NCI-H69 (cell line): Measurements from ENCODE around the gene ZFAND2B.
A peak's percentile ranks its signal among the peaks of the same experiment; 100 is the strongest.

Experiments used
- DNase-seq: peaks from one replicate; lab custom pipeline; 2025; lab: John Stamatoyannopoulos, UW

The ZFAND2B gene

GRCh38 chr2:219220652-219221402 is 14.2 kb downstream of the ZFAND2B start:
- no peak for DNase-seq

DNA sequence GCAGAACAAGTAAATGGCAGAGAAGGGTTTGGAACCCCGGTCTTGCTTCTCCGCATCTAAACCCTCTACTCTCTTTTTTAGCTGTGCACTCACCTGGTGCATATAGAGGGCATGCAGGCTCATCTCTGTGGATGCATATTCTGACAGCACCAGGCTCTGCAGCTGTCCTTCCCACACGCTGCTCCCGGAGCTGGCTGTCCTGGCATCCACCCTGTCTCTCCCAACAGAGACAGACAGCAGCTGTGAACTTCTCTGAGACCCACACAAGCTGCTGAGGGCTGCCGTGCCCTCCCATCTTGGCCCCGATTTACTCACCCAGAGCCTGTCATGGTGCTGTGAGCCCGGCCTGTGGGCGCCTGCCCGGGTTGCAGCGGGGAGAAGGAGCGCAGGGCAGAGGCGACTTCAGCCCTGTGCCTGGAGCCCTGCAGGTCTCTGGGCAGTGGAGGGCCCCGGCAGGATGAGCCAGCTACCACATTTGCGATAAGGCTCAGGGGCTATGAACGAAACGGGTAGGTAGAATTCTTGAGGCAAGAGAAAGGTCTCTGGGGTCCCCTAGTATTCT is 15.5 kb downstream of the ZFAND2B start:
- DNase-seq, result no peak

DNA sequence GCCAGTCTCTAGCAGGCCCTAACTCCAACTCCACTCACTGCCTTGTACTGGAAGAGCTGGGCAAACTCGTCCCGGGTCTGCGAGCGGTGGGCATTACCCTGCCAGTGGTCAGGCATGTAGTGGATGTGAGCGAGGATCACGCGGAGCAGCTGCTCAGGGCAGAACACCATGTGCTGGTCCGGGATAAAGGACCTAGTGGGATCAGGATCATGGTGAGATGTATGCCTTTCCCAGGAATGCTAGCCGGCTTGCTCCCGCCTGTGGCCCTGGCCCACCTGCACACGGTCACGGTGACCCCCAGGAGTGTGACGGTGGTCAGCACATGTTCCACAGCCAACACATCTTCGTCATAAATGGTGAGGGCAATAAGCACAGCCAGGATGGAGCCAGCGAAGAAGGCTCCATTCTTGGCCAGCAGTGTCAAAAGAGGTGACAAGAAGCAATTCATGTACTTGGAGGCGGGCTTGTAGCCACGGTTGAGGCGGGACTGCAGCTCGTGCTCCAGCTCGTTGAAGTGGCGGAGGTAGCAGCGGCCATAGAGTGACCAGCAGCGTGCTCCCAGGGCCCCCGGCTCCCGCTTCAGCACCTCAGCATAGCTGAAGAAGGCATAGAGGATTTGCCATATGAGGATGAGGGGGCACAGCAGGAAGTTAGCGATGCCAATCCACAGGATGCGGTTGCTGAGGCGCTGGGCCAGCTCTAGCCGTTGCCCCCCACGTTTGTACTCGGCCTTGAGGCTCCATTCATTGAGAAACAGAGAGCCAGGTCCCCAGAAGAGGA is 17.4 kb downstream of the ZFAND2B start:
- no peak for DNase-seq

DNA sequence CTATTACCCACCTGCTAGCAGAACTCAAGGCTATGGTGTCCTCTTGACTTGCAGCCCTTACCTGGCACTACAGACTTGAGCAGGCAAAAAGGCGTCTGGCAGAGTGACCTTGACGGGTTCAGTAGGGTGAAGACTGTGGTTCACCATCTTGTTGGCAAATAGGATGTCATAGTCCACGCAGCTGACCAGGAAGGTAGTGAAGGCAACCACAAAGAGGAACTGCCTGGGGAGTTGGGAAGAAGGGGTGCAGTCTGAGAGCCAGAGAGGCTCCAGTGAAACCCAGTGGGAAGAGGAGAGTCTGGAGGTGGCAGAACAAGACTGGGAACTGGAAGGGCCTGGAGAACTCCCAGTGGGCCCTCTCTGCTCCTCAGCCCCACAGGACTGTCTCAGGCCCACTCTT is 18.8 kb downstream of the ZFAND2B start:
- DNase-seq, result no peak

DNA sequence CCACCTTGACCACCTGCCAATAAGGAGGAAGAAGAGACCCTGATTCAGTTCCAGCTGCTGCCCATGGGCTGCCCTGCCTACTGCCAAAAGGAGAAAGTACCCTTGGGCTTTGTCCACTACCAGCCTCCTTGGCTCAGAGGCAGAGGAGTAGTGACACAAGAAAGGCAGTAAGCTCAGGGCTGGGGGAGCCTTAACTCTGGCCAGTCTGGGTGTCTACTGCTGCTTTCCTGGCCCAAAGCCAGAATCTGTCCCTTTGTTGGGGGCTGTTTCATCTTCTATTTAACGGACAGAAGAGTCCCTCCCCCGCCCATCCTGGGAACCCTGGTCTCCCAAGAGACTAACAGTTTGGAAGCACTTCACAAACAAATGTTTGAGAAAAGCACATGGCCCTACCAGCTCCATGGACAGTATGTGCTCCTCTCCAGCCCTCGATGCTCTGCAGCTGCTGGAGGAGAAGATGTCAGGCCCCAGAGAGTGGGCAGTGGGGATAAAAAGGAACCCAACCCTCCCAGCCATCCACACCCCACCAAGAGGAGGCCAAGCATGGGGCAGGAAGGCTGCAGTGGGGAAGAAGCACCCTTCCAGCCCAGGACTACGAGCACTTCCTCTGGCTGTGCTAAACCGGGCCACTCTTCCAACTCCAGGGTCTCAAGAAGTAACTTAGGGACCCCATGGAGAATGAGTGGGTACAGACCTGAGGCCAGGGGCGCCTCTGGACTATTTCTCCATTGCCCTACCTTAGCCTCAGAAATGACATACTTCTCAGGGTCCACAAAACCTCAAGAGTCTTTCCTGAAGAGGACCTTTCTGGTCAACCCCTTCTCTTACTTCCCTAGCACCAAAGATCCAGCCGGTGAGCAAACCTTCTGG is 21.7 kb downstream of the ZFAND2B start:
- DNase-seq, result peak; percentile 18

DNA sequence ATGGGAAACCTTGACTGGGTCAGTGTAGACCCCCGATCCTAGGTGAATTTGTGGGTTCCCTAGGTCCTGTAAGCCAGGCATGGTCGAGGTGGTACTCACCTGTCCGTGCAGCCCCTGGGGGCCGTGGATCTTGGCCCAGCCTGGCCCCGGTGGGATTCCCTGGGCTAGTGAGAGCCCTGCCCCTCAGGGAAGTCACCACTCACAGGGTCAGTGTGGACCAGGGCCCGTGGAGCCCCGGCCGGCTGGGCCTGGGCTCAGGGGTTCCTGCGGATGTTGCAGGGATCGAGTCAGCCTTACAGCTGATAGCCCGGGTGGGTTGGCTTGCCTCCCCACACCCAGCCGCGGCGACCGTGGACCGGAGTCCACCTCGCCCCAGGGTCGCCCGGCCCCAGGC is 22.3 kb downstream of the ZFAND2B start:
- DNase-seq, result peak; percentile 25

DNA sequence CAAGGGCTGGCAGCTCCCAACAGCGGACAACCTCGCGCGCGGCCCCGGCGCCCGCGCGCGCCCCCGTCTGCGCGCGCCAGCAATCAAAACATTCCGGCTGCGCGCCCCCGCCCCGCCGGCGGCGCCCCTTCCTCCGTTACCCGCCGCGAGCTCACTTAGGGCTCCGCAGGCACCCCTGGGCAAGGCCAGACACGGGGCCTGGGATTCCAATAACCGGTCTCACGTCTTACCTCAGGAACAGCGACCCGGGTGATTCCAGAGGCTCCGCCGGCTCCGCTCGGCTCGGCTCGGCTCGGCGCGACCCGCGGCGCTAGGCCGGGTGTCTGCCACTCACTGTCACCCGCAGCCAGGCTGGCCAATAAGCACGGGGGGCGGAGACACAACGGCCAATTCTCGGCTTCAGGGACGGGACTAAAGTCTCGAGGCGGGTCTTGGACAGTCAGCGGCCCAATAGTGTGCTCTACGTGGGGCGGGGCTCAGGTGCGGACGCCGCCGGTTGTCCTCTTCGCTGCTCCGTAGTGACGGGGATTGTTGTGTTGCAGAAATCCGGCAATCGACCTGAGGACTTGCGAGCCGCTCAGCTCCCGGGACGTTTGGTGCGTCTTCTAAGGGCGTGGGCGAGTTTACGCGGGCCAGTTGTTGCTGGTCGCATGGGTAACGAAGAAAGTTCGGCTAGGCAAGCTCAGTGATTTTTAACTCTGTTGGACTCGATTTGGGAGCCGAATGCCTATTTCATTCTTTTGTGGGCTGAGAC is 22.9 kb downstream of the ZFAND2B start, which contains the start of the genes ANKZF1 and ATG9A:
ANKZF1 (plus strand) TSS at position 502 of the 754 bp plus-strand sequence. CDS start 452 bp downstream, outside the sequence.
ATG9A (minus strand) TSS at position 332 of the 754 bp plus-strand sequence. CDS start 1,612 bp downstream, outside the sequence.
- peak; percentile 97 for DNase-seq

DNA sequence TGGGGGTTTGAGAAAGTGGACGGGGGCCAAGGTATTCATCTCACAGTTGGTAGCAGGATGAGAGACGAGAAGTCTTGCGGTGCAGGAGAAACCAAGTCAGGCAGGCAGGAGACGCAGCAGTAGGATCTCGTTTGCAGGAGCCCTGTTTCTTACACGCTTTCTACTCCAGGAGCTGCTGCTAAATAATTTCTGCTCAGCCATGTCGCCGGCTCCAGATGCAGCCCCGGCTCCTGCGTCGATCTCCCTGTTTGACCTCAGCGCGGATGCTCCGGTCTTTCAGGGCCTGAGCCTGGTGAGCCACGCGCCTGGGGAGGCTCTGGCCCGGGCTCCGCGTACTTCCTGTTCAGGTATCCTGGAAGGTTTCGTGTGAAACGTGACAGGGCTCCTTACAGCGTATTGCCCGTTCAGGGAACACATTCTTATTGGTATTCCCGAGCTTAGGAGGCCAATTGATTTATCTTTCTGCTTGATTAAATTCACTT is 23.5 kb downstream of the ZFAND2B start:
- peak; percentile 53 for DNase-seq

DNA sequence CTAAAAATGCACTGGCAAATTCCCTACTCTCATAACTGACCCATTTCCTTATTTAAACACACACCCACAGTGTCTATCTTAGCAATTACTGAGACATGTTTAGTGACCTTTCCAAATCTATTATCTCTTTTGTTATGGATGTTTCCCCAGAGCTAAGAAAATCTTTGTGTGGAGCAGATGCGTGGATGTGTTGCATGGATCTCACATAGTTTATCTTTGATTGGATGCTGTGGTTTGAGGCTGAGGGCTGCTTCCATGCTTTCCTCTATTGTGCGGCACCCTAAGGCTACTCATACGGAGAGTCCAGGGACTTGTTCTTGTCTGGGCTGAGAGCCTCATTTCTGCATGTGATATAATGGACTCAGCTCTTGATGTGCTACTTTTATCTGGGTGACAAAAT is 27.7 kb downstream of the ZFAND2B start:
- no peak for DNase-seq

- DNase-seq, result no peak
Observed at GRCh38 chr2:219243291-219243761, 36.7 kb downstream of the ZFAND2B start.

DNA sequence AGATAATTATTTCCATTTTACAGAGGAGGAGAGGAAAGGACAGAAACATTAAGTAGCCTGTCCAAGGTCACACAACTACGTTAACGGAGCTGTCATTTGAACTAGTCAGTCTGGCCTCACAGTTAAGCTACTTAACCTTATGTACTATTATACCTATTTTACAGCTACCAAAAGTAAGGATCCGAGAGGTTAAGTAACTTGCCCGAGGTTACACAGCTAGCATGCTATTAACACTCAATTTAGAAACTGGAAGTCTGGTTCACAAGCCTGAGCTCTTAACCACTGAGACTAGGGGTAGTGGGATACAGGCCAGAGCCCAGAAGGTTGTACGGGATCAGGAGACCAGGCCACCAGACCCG is 38.2 kb downstream of the ZFAND2B start:
- no peak for DNase-seq

DNA sequence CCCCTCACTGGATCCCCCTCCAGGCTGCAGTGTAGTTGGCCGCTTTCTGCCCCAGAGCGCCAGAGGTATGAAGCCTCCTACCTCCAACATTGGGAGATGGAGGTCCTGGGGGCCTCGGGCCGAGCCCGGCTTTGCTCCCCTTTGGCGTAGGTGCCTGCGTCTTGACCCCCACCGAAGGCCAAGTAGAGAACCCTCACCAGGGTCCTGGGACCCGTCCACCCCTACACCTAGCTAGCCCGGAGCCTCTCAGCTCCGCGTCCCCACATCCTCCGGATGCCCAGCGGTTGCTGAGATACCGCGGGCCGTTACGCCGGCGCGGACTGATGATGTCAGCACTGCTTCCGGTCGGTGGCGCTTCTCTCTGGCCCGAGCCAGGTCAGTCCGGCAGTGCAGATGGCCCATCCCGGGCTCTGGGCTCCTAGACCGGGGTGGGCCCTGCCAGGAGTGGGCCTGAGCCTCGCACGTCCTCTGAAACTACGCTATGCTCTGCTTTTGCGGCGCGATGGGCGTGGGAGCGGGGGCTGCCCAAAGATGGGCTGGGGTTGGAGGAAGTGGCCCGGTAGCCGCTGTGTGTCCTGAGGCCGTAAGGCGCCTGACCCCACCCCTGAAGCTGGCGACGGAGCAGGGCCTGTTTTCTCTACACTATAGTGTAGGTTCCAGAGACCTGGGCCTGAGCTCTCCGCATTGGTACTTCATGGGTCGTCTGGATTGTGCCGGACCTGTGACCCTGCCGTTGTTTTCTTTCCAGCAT is 38.7 kb downstream of the ZFAND2B start, which contains the start of the genes GLB1L and STK16:
GLB1L (minus strand) TSS at position 297 of the 751 bp plus-strand sequence. CDS start 1,871 bp downstream, outside the sequence.
STK16 (plus strand) TSS at position 332 of the 751 bp plus-strand sequence. CDS start 521 bp downstream, outside the sequence.
- peak; percentile 89 for DNase-seq

- no peak for DNase-seq
Observed at GRCh38 chr2:219245899-219246230, 39.3 kb downstream of the ZFAND2B start.

GRCh38 chr2:219246559-219246958 is 40.0 kb downstream of the ZFAND2B start:
- DNase-seq, result no peak

GRCh38 chr2:219247678-219248642 is 41.4 kb downstream of the ZFAND2B start:
- no peak for DNase-seq

- no peak for DNase-seq
Observed at GRCh38 chr2:219248845-219249202, 42.2 kb downstream of the ZFAND2B start.

DNA sequence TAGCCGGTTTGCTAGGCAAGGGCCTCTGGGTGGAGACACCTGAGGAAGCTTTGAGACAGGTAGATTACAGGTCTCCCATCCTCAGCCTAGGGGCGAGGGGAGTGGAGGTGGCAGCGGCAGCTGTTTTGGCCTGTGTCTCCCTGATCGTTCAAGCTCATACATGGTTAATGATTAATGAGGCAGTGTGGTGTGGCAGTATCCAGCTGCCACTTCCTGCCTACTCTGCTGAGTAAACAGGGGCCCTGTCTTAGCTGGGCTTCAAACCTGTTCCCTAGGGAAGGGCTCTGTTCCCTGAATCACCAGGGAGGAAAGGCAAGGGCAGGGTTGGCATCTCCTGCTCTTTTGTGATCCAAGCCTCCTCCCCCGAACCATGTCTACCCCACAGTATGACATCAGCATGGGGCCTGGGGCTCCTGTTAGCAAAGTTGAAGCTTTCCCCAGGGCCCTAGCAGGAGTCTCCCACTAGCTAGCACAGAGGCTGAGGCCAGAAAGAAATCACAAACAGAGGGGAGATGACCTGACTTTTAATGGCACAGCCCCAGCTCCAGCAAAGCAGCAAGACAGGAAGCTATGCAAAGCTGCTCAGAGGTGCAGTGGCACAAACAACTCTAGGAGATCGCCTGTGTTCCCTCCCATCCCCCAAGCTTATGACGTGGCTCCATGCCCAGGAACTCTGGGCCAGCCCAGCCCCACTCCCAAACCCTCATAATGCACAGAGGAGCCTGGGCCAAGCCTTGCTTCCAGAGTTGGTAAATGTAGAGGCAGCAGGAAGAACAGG is 42.8 kb downstream of the ZFAND2B start:
- DNase-seq, result peak; percentile 93
